Sigmoid colon (tissue), 7 donors: ENCODE measurements around the gene WNT3. TPM values are rescaled to one million over a fixed set of nuclear protein-coding genes. Genes with fewer than 3 reads are reported as not detected.
"Not testable (repeated sequence)": the region's sequence is repeated elsewhere in the genome, so short reads cannot be mapped to it uniquely, and the experiment has no call there.

Experiments
- DNase-seq: peaks from one replicate; pipeline ENCODE4 v3.0.0-alpha.2; 2019
- H3K27ac ChIP-seq, 4 donors: fragments of 200-600 bp; sonication (generic); one replicate each; pipeline ENCODE4 v1.5.1; 2016 to 2019; ENCODE audit warnings: mild to moderate bottlenecking in 1 of 4
- H3K27me3 ChIP-seq, 3 donors: fragments of 200-600 bp; sonication (generic); one replicate each; pipeline ENCODE4 v1.5.1; 2019; ENCODE audit warnings: mild to moderate bottlenecking in 1 of 3
- H3K36me3 ChIP-seq, 4 donors: fragments of 200-600 bp; sonication (generic); one replicate each; pipeline ENCODE4 v1.5.1; 2016 to 2019
- H3K4me1 ChIP-seq, 4 donors: fragments of 200-600 bp; sonication (generic); one replicate each; pipeline ENCODE4 v1.5.1; 2017 to 2019
- H3K4me3 ChIP-seq, 4 donors: fragments of 200-600 bp; sonication (generic); one replicate each; pipeline ENCODE4 v1.5.1; 2017 to 2019; ENCODE audit warnings: mild to moderate bottlenecking in 2 of 4, moderate library complexity in 1 of 4
- H3K9me3 ChIP-seq, 4 donors: fragments of 200-600 bp in 3 of 4; sonication (generic) in 3 of 4; one replicate each; pipeline versions ENCODE4 v1.5.1 to v1.6.1; 2013 to 2019
- EP300 ChIP-seq, 4 donors: sonication (generic); formaldehyde crosslinking; IDR thresholded peaks; one replicate each; pipeline ENCODE4 v1.6.1; 2017; ENCODE audit warnings: antibody characterized with exemption in 4 of 4
- POLR2A ChIP-seq, 2 donors: fragments of 450-650 bp; IDR thresholded peaks; one replicate each; pipeline ENCODE4 v1.6.1; 2016; ENCODE audit warnings: antibody characterized with exemption in 2 of 2, mild to moderate bottlenecking in 2 of 2, moderate library complexity in 2 of 2
- POLR2AphosphoS5 ChIP-seq, 4 donors: sonication (generic); formaldehyde crosslinking; IDR thresholded peaks; one replicate each; pipeline ENCODE4 v1.6.1; 2017; ENCODE audit warnings: antibody characterized with exemption in 4 of 4
- WGBS, 2 donors: extraction: QIAGEN DNeasy Blood & Tissue Kit; methylation state at CpG; one replicate each; pipeline ENCODE4 v1.1.7; 2013; 5-methylcytosine and 5-hydroxymethylcytosine counted together
- intact Hi-C: fragments of 100-400 bp; cut with DNase I; formaldehyde crosslinking; loops from one replicate; pipeline ENCODE4 v1.15.1; 2023
- polyA plus RNA-seq, 3 donors: library from polyadenylated mRNA; stranded (reverse); fragments of 200-250 nt; gene quantifications; one replicate each; pipeline ENCODE4 v1.2.3, GENCODE V29; 2013
- total RNA-seq, 4 donors: library from RNA; depleted of rRNA; stranded (reverse); fragments of >200 nt; gene quantifications; one replicate each; pipeline ENCODE4 v1.1.0, GENCODE V29; 2016
- TF ChIP-seq, protein P1 (sequence below), 4 experiments: fragments of 450-650 bp in 3 of 4; fragments of 200-600 bp in 1 of 4; IDR thresholded peaks; one replicate each; pipeline ENCODE4 v1.5.1; 2016 to 2019; ENCODE audit warnings: antibody characterized with exemption in 4 of 4, mild to moderate bottlenecking in 3 of 4, moderate library complexity in 2 of 4
- donor health status: healthy with polysubstance abuse.
- donor health status: Bipolar disorder and iron deficiency.
- donor health status: healthy.

Gene WNT3
- total and polyA plus RNA-seq, 7 donors = under 0.01 to 0.71 (median 0.52) TPM; not detected in 1

- DNase-seq = no peak
- Histone ChIP-seq H3K27me3 (peaks cover 0 to 36% (median 19%) of the 10 kb centered on the region in 3 donors), H3K9me3 (no peaks in the 10 kb centered on the region), H3K4me1 (no peaks in the 10 kb centered on the region), H3K27ac (no peak overlapping the region), H3K4me3 (no peak overlapping the region), H3K36me3 (no peaks in the 10 kb centered on the region)
- intact Hi-C loops = no loop called here
- WGBS, 2 donors = 72 to 76% methylated on average over 15 of the region's 15 CpGs
- no peak for TF ChIP-seq POLR2A (IDR thresholded peaks at IDR 0.05)
- TF ChIP-seq, protein P1, sequence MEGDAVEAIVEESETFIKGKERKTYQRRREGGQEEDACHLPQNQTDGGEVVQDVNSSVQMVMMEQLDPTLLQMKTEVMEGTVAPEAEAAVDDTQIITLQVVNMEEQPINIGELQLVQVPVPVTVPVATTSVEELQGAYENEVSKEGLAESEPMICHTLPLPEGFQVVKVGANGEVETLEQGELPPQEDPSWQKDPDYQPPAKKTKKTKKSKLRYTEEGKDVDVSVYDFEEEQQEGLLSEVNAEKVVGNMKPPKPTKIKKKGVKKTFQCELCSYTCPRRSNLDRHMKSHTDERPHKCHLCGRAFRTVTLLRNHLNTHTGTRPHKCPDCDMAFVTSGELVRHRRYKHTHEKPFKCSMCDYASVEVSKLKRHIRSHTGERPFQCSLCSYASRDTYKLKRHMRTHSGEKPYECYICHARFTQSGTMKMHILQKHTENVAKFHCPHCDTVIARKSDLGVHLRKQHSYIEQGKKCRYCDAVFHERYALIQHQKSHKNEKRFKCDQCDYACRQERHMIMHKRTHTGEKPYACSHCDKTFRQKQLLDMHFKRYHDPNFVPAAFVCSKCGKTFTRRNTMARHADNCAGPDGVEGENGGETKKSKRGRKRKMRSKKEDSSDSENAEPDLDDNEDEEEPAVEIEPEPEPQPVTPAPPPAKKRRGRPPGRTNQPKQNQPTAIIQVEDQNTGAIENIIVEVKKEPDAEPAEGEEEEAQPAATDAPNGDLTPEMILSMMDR (IDR thresholded peaks at IDR 0.05) = no peak
- no peak for TF ChIP-seq POLR2AphosphoS5 (IDR thresholded peaks at IDR 0.05)
- TF ChIP-seq EP300 (IDR thresholded peaks at IDR 0.05) = no peak
Measured at GRCh38 chr17:46795379-46795952, 23.0 kb downstream of the WNT3 start.

DNA sequence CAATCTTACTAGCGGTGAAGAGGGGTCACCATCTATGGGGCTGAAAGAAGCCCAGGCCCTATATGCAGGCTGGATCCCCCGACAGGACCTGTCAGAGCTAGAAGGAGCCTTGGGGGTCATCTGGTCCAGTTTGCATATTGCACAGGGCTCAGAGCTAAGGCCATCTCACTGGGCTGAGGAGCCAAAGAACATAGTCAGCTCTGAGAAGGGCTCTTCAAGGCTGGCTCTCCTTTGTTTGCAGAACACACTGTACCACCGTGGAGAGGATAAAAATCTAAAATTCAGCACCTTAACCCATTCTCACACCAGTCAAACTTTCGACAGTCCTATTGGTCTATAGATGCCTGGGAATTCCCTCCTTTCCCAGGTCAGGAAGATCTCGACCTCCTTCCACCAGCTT is 24.2 kb downstream of the WNT3 start:
- Histone ChIP-seq H3K9me3 (peaks cover 0 to 4% (median 0%) of the 10 kb centered on the region in 4 donors), H3K27me3 (peaks cover 0 to 43% (median 19%) of the 10 kb centered on the region in 3 donors), H3K4me1 (no peaks in the 10 kb centered on the region), H3K4me3 (no peak overlapping the region), H3K36me3 (no peaks in the 10 kb centered on the region), H3K27ac (no peak overlapping the region)
- no peak for TF ChIP-seq POLR2A (IDR thresholded peaks at IDR 0.05)
- TF ChIP-seq, protein P1 (IDR thresholded peaks at IDR 0.05) = no peak
- TF ChIP-seq EP300 (IDR thresholded peaks at IDR 0.05) = no peak
- TF ChIP-seq POLR2AphosphoS5 (IDR thresholded peaks at IDR 0.05) = no peak
- no peak for DNase-seq
- WGBS, 2 donors = 66 to 79% methylated on average over 5 of the region's 5 CpGs
- intact Hi-C loops = no loop called here

- H3K4me1 ChIP-seq = no peaks in the 10 kb centered on the region
- TF ChIP-seq, protein P1 (IDR thresholded peaks at IDR 0.05) = no peak
- TF ChIP-seq EP300 (IDR thresholded peaks at IDR 0.05) (no peak), POLR2AphosphoS5 (IDR thresholded peaks at IDR 0.05) (no peak), POLR2A (IDR thresholded peaks at IDR 0.05) (no peak)
- intact Hi-C loops = no loop called here
- no peak overlapping the region for H3K27ac ChIP-seq
- H3K4me3 ChIP-seq = no peak overlapping the region
- H3K9me3 ChIP-seq = peaks cover 0 to 4% (median 0%) of the 10 kb centered on the region in 4 donors
- no peak for DNase-seq
- no peaks in the 10 kb centered on the region for H3K36me3 ChIP-seq
- H3K27me3 ChIP-seq = peaks cover 0 to 43% (median 19%) of the 10 kb centered on the region in 3 donors
- 58 to 78% methylated on average over 5 of the region's 5 CpGs for WGBS, 2 donors
Measured at GRCh38 chr17:46793541-46793940, 25.0 kb downstream of the WNT3 start.

- H3K9me3 ChIP-seq, H3K4me3 ChIP-seq, DNase-seq, H3K27ac ChIP-seq, intact Hi-C loops, H3K36me3 ChIP-seq, H3K4me1 ChIP-seq: not testable (repeated sequence)
- peaks cover 0 to 43% (median 19%) of the 10 kb centered on the region in 3 donors for H3K27me3 ChIP-seq
- 86 to 88% methylated on average over 6 of the region's 6 CpGs for WGBS, 2 donors
Measured at GRCh38 chr17:46793023-46793422, 25.5 kb downstream of the WNT3 start.

GRCh38 chr17:46792071-46792470 is 26.4 kb downstream of the WNT3 start:
- intact Hi-C loops = no loop called here
- Histone ChIP-seq H3K27me3 (peaks cover 0 to 43% (median 19%) of the 10 kb centered on the region in 3 donors), H3K4me1 (no peaks in the 10 kb centered on the region), H3K4me3 (no peak overlapping the region), H3K9me3 (peaks cover 0 to 4% (median 0%) of the 10 kb centered on the region in 4 donors), H3K36me3 (no peaks in the 10 kb centered on the region), H3K27ac (no peak overlapping the region)
- 73 to 86% methylated on average over 4 of the region's 4 CpGs for WGBS, 2 donors
- TF ChIP-seq EP300 (IDR thresholded peaks at IDR 0.05) = no peak
- no peak for TF ChIP-seq POLR2AphosphoS5 (IDR thresholded peaks at IDR 0.05)
- no peak for TF ChIP-seq POLR2A (IDR thresholded peaks at IDR 0.05)
- TF ChIP-seq, protein P1 (IDR thresholded peaks at IDR 0.05) = no peak
- no peak for DNase-seq
